G401 (cell line): Measurements from ENCODE around the gene PLA2G2D. TPM values are rescaled to one million over a fixed set of nuclear protein-coding genes. Genes with fewer than 3 reads are reported as not detected.

Source experiments
- DNase-seq: peaks from one replicate; pipeline ENCODE4 v3.0.0-alpha.2; 2015; ENCODE audit warnings: low spot score
- in situ Hi-C: cut with HindIII; loops from 2 replicates; pipeline ENCODE4 v1.10.0; 2016; ENCODE audit warnings: low sequenced_read_pairs, mixed read lengths
- total RNA-seq: library from RNA; depleted of rRNA; stranded (reverse); fragments of >200 nt; shearing (Covaris generic); gene quantifications from 2 replicates; pipeline ENCODE4 v1.2.3, GENCODE V29; 2014; rRNA removed

Gene PLA2G2D, protein sequence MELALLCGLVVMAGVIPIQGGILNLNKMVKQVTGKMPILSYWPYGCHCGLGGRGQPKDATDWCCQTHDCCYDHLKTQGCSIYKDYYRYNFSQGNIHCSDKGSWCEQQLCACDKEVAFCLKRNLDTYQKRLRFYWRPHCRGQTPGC
- total RNA-seq: not detected in 2 replicates

DNA sequence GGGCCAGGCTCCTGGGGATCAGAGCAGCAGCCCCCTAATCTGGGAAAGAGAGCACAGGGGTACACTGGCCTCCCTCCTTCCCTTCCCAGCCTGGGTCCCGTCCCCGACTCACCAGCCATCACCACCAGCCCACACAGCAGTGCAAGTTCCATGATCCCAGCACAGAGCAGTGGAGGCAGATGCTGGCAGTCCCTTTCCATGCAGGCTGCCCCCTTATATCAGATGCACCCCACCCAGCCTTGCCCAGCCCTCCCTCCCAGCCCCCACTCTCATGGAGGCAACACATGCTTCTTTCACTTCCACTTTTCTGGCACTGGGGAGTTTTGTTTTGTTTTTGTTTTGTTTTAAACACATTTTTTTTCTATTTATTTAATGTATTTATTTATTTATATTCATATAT lies at the start of gene PLA2G2D:
TSS of gene PLA2G2D (minus strand) at position 190 of the 400 bp plus-strand sequence. CDS start at position 152, 38 bp downstream.
- in situ Hi-C loops: no loop called here
- no peak for DNase-seq

DNA sequence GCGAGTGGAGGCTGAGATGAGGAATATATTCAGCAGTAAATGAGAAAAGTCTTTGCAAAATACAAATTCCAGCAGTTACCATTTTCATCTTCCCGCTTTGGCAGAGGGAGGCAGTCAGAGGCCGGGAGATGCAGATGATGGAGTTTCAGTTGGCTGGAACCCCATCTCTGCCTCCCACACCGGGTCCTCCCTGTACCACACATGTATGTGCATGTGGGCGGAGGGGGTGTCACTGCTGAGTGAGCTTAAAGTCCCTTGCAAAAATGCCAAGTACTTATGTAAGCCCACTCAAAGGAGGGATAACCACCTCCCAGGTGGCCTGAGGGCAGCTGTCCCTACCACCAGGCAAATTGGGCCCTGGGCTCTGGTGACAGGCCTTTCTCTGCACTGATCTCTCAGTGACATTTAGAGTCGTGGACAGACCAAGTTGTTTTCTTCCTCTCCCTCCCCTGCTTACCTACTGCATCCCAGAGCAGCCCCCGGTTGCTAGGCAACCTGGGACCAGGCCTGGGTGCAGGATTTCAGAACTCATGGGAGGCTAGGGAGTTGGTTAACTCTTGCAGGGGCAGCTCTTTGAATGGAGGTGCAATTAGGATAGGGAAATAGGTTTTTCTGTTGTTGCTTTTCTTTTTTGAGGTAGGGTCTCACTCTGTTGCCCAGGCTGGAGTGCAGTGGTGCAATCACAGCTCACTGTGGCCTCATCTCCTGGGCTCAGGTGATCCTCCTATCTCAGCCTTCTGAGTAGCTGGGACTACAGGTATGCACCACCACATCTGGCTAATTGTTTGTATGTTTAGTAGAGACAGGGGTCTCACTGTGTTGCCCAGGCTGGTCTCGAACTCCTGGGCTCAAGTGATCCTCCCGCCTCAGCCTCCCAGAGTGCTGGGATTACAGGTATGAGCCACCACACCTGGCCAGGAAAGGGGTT lies 49.5 kb upstream of the PLA2G2D start:
- in situ Hi-C loops: no loop called here
- peak; percentile 52 for DNase-seq

DNA sequence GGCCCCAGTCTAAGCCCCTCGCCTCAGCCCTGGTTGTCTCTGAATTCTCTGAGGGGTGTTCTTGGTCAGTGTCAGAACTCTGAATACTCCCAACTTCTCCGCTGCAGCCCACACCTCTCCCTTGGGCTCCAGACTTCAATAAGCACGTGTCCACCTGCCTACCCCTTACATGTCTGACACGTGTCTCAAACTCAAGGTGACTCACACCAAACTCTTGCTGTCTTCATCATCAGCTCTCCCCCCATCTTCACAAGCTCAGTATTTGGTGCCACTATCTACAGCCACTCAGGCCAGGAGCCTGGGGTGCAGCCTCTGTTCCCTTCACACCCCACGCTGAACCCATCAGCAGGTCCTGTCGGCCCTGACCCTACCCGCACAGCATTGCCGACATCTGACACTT lies 47.8 kb upstream of the PLA2G2D start:
- DNase-seq: no peak
- in situ Hi-C loops: no loop called here

DNA sequence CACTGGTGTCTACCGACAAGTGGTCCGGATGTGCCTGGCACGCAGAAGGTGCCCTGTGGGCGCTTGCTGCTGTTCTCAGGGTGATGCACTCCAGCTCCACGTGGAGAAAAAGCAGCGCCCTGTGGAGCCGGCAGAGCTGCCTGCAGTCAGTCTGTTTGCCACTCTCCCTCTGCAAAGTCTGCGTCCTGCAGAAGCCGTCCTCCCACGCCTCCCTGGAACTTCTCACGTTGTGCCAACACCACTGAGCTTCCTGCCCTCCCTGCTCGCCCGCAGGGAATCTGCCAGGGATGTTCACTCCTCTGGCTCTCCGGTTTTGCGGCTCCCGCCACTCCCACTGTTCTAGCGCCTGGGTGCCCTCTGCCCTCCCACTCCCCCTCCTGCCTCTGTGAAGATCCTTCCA lies 46.7 kb upstream of the PLA2G2D start:
- no peak for DNase-seq
- in situ Hi-C loops: no loop called here

DNA sequence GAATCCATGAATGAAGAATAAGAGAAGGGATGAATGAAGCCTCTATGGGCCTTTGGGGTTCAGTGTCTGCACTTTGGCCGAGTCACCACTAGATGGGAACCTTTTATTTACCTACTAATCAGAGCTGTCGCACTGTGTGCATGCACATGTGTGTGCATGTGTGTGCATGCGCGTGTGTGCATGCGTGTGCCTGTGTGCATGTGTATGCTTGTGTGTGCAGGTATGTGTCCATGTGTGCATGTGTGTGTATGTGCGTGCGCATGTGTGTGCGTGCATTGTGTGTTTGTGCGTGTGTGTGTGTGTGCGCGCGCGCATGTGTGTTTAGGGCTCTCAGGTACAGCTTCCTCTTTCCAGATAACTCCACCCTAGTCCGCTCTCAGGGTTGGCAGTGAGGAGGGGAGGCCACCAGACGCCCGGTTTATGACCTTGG lies 46.2 kb upstream of the PLA2G2D start:
- no peak for DNase-seq
- in situ Hi-C loops: no loop called here

DNA sequence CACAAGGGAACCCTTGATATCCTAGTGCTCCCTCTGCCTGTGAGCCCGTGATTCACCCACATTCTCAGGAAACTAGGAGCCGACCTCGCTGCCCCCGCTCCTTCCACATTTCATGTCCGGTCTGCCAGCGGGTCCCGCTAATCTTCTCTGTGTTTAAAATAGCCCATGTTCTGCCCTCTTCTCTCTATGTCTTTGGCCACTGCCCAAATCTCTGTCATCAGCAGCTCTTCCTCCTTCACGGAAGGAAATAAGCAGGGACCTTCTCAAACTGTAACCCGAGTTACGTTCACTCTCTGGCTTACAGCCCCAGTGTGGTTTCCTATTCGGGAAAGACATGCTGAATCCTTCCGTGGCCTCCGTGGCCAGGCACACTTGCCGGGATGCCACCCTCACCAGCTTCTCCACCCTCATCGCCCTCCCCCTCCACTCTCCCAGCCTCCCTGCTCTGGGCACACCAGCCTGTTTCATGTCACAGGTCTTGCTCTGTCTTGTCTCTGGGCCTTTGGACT lies 45.4 kb upstream of the PLA2G2D start:
- in situ Hi-C loops: no loop called here
- DNase-seq: no peak

DNA sequence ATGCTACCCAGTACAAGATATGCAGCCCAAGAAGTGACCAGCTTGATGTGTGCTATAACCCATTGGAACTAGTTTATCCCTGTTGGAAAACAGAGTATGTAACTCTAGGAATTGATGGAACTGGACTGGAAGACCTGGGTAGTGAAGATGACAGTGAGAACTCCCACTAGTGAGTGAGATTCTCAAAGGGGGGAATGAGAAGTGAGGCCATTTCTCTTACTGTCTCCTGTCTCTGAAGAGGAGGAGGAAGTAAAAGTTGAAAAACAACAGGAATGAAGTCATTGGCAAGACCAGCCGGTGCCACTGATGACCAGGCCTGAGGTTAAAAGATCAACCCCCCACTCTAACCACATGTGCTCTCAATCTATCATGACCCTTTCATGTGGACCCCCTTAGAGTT lies 40.7 kb upstream of the PLA2G2D start:
- no peak for DNase-seq
- in situ Hi-C loops: no loop called here

DNA sequence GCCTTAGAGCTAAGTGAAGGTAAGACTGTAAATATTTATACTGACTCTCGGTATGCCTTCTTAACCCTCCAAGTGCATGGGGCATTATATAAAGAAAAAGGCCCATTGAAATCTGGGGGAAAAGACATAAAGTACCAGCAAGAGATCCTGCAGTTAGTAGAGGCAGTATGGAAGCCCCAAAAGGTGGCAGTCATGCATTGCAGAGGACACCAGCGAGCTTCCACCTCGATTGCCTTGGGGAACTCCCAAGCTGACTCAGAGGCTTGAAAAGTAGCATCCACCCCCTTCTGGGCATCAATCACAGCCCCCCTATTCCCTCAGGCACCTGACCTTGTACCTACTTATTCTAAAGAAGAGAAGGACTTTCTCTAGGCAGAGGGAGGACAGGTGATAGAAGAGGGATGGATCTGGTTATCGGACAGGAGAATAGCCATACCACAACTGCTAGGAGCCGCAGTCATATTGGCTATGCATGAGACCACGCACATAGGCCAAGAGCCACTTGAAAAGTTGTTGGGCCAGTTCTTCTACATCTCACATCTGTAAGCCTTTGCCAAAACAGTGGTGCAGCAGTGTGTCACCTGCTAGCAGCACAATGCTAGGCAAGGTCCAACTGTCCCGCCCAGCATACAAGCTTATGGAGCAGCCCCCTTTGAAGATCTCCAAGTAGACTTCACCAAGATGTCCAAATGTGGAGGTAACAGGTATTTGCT lies 39.2 kb upstream of the PLA2G2D start:
- in situ Hi-C loops: no loop called here
- DNase-seq: no peak

DNA sequence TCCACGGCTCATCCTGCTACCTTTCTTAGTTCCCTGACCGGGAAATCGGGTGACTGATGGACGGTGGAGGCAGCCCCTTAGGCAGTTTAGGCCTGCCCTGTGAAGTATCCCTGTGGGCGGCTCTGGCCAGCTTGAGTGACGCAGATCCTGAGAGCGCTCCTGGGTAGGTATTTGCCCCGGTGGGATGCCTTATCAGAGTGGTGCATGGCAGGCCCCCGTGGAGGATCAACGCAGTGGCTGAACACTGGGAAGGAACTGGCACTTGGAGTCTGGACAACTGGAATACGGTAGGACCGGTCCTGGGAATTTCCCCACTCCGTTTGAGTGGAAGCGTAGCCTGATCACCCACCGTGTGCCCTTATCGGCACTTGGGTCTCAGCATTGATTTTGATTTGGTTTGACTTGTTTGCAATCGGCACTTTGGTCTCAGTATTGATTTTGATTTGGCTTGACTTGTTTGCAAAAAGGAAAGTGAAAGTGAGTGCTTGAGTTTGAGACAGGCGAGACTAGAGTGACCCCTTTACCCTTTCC lies 35.0 kb upstream of the PLA2G2D start:
- no peak for DNase-seq
- in situ Hi-C loops: no loop called here

DNA sequence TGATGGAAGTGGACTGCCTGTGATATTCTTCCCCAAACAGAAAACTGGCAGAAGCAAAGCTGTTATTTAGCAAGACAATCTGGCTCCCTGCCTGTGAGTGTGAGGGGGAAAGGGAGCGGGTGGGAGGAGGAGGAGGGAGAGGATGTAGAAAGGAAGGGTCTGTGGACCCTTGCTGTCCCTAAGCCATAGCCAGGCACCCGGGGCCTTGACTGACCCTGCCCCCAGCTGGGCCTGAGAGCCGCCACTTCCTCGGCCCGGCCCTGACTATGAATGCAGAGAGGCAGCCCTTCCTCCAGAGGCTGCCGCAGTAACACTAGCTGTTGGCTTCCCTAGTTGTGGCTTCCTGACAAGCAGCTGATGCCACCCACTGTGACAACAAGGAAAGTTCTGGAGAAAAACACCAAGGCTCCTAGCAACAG lies 33.7 kb upstream of the PLA2G2D start:
- in situ Hi-C loops: no loop called here
- DNase-seq: peak; percentile 32

DNA sequence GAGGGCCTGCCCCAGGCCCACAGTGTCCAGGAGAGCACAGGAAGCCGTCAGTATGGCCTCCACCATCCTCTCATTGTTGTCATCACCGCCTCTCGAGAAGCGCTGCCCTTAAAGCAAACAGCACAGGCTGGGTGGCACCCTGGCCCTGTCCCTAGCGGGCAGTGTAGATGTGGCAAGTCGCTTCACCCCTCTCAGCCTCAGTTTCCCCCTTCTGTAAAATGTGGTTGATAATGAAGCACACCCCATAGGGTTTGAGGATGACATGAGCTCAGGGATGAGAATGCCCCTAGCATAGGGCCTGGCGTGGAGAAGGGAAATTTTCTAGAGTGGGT lies 33.2 kb upstream of the PLA2G2D start:
- DNase-seq: no peak
- in situ Hi-C loops: no loop called here

DNA sequence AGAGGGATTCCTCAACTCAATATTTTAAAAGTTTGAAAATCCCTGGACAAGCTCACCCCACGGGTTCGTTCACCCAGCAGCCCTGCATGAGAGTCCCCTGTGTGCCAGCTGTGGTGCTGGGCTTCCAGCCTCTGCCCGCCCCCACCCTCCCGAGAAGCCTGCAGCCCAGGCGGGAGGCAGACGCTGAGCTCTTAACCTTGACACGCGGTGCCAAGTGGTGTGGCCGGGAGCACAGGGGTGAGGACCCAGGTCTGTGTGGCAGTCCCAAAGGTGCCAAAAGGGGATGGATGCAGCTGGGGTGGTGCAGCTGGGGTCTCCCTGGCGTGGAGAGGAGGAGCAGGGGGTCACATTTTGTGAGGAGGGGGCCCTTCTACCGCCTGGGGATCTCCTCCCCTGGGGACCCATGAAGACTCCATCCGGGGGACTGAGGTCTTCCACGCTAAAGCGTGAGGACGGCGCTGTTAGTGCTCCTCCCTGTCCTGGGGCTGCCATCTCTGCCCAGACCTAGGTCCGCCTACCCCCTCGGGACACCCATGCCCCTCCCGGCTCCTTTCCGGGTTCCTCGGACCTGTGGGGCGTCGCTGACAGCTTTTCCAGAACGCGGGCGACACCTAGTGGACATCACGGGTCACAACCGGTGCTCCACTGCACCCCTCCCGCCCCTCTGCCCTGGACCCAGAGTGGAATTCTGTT lies 32.7 kb upstream of the PLA2G2D start:
- peak; percentile 78 for DNase-seq
- in situ Hi-C loops: no loop called here

DNA sequence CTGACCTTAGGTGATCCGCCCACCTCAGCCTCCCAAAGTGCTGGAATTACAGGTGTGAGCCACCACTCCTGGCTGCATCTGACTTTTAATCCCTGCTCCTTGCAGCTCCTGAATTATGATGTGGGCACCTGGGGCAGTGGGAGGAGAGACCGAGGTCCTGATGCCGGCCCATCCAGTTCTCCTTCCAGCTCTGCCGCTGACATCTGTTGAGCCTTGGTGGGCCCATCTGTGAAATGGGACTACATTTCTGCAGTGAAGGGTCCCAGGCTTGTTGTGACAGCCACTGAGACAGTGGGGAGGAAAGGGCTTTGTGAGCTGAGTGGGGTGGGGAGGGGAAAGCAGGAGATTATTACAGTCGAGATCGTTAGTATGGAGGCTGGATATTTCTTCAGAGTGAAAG lies 31.6 kb upstream of the PLA2G2D start:
- no peak for DNase-seq
- in situ Hi-C loops: no loop called here

DNA sequence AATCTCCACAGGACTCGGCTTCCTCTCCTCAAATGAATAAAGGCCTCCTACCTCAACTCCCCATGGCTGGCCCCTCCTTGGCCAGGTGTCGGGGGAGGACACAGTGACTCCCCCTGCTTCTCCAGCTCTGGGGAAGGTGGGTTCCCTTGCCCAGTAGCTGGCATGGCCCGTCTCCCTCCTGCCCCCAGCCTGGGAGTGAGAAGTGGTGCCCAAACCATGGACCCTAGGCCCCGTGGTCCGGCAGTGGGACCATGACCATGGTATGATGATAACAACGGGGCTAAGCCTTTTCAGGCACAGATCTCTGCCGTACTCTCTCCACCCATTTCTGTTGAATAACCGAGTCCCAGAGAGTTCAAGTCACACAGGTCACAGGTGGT lies 31.0 kb upstream of the PLA2G2D start:
- DNase-seq: no peak
- in situ Hi-C loops: no loop called here

DNA sequence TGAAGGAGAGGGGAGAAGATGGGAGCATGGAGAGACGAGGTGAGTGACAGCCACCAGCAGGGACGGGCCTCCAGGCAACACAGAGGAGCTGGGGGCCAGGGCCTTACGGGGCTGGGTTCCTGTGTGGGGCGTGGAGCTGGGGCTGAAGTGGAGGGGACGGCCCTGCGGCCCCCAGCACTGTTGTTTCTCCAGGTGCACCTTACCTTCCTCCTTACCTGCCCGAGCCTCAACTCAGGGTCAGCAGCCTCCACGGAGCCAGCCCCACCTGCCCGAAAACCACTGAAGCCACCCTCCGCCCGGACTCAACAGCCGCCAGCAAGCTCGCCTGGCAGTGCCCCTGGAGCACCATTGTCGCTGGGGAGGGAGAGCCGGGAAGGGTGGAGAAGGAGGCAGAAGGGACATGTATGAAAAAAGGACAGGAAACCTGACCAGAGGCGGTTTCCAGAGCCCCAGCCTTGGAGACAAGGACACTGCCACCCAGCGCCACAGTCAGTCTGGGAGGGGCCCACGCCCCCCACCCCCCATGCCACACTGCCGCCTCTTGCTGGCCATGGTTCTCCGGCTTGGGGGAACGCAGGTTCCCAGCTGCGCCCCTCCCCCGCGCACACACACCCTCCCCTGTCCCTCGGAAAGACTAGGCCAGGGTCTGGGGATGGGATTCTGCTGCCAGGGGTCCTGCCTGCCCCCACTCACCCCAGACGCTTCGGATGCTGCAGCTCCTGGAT lies 30.4 kb upstream of the PLA2G2D start:
- in situ Hi-C loops: no loop called here

DNA sequence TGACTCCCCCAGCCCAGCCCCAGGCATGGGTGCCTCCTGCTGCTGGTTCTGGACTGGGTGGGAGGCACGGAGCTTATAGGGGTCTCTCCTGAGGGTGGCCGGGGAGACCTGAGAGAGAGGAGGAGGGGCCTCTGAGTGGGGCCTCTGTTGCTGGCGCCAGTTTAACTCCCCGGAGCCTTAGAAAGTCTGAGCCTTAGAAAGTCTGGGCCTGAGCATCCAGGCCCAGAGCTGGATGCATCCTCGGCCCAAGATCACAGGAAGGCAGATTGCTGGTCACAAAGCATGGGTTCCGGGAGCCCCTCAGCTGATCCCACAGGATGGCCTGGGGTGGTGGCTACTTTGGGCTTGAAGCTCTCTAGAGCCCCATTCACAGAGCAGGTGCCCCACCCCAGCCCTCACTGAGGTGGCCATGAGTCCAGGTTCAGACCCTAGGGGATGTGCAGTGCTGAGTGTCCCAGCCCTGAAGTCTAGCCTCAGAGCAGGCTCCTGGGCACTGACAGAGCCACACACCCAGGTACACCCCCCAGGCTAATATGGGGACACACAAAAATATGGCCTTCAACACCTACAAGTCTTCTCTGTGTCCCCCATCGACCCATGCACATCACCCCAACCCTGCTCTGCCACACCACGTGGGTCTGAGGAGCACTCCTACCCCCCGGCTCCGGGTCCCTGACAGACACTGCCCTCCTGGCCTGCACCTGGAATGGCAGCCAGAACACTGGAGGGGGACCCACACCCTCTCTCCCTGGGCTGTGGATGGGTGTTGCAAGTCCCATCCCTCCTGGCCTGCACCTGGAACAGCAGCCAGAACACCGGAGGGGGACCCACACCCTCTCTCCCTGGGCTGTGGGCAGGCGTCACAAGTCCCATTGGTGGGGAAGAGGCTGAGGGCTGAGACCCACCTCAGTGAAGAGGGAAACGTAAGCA lies 29.5 kb upstream of the PLA2G2D start:
- in situ Hi-C loops: no loop called here
- no peak for DNase-seq

More for the DNA sequence above, 30.4 kb upstream of the PLA2G2D start:
- no peak for DNase-seq

DNA sequence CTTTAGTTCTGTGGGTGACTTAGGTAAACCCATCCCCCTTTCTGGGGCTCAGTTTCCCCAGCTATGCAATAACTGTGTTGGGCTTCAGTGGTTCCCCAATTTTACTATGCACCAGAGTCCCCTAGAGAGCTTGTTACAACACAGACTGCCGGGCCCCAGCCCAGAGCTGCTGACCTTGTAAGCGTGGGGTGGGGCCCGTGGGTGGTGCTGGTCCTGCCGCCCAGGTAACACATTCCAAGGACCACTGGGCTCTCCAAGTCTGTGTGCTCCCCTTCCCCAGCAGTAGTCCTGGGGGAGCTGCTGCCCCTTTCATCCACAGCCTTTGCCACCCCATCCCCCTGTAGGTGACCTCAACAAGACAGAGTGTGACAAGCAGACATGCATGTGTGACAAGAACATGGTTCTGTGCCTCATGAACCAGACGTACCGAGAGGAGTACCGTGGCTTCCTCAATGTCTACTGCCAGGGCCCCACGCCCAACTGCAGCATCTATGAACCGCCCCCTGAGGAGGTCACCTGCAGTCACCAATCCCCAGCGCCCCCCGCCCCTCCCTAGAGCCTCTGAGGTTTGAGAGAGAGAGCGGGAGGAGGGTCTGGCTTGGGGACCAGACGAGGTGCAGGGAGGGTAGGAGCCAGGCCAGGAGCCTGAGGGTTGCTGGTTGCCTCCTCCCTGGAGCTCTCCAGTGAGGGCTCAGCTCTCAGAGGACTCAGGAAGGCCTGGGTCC lies 28.7 kb upstream of the PLA2G2D start:
- in situ Hi-C loops: no loop called here
- DNase-seq: no peak
